Astrocyte (in vitro differentiated cells and primary cell): Measurements from ENCODE around the gene VSTM2L. TPM values are rescaled to one million over a fixed set of nuclear protein-coding genes. Genes with fewer than 3 reads are reported as not detected.

Experiments used
- DNase-seq: peaks from one replicate; pipeline ENCODE4 v3.0.0-alpha.2; 2010; ENCODE audit warnings: low read depth
- FAIRE-seq: peaks from 2 replicates; lab custom pipeline; 2011; peaks lifted over from hg19 to GRCh38; lab: Jason Lieb, UNC
- H2AFZ ChIP-seq: 2 replicates; pipeline ENCODE4 v1.6.0; 2012; ENCODE audit warnings: low read depth, low read length, inconsistent platforms
- H3K27ac ChIP-seq: 2 replicates; pipeline ENCODE4 v1.5.1; 2011; ENCODE audit warnings: low read depth, low read length, inconsistent platforms
- H3K27me3 ChIP-seq: 2 replicates; pipeline ENCODE4 v1.6.0; 2011; ENCODE audit warnings: low read length, inconsistent platforms; ENCODE audit not compliant: insufficient read depth
- H3K36me3 ChIP-seq: 2 replicates; pipeline ENCODE4 v1.5.1; 2011; ENCODE audit warnings: low read length, inconsistent platforms; ENCODE audit not compliant: insufficient read depth
- H3K4me1 ChIP-seq: 2 replicates; pipeline ENCODE4 v1.5.1; 2011; ENCODE audit warnings: low read length, inconsistent platforms; ENCODE audit not compliant: insufficient read depth
- H3K4me2 ChIP-seq: 2 replicates; pipeline ENCODE4 v1.6.0; 2012; ENCODE audit warnings: low read length, inconsistent platforms
- H3K4me3 ChIP-seq: 2 replicates; pipeline ENCODE4 v1.5.1; 2011; ENCODE audit warnings: low read depth, mild to moderate bottlenecking, low read length, inconsistent platforms; ENCODE audit not compliant: insufficient read depth
- H3K79me2 ChIP-seq: 2 replicates; pipeline ENCODE4 v1.6.0; 2012; ENCODE audit warnings: mild to moderate bottlenecking, low read length, inconsistent platforms; ENCODE audit not compliant: insufficient read depth
- H3K9ac ChIP-seq: 2 replicates; pipeline ENCODE4 v1.6.0; 2012; ENCODE audit warnings: mild to moderate bottlenecking, low read length, inconsistent platforms
- H3K9me3 ChIP-seq: 2 replicates; pipeline ENCODE4 v1.5.1; 2012; ENCODE audit warnings: low read depth, mild to moderate bottlenecking, low read length, inconsistent platforms; ENCODE audit not compliant: insufficient read depth
- H4K20me1 ChIP-seq: 2 replicates; pipeline ENCODE4 v1.6.0; 2012; ENCODE audit warnings: low read length, inconsistent platforms; ENCODE audit not compliant: insufficient read depth
- H3K27ac Mint-ChIP-seq: one replicate; pipeline ENCODE4 v1.8.0; 2021; ENCODE audit warnings: mild to moderate bottlenecking, mixed read lengths; ENCODE audit not compliant: unreplicated experiment
- H3K27me3 Mint-ChIP-seq: one replicate; pipeline ENCODE4 v1.8.0; 2021; ENCODE audit warnings: low read depth, mixed read lengths; ENCODE audit not compliant: unreplicated experiment
- H3K36me3 Mint-ChIP-seq: one replicate; pipeline ENCODE4 v1.8.0; 2021; ENCODE audit warnings: low read depth, mixed read lengths; ENCODE audit not compliant: unreplicated experiment
- H3K4me1 Mint-ChIP-seq: one replicate; pipeline ENCODE4 v1.8.0; 2021; ENCODE audit warnings: low read depth, mixed read lengths; ENCODE audit not compliant: unreplicated experiment
- H3K4me3 Mint-ChIP-seq: one replicate; pipeline ENCODE4 v1.8.0; 2021; ENCODE audit warnings: mild to moderate bottlenecking, moderate library complexity, mixed read lengths; ENCODE audit not compliant: unreplicated experiment
- H3K9me3 Mint-ChIP-seq: one replicate; pipeline ENCODE4 v1.8.0; 2021; ENCODE audit warnings: mild to moderate bottlenecking, mixed read lengths; ENCODE audit not compliant: unreplicated experiment
- EZH2 ChIP-seq: IDR thresholded peaks from 2 replicates; pipeline ENCODE4 v1.6.1; 2012; ENCODE audit warnings: mild to moderate bottlenecking, low read length, inconsistent platforms; ENCODE audit not compliant: insufficient read depth
- total RNA-seq: library from RNA; stranded (reverse); gene quantifications from 2 replicates; pipeline ENCODE4 v1.2.1, GENCODE V29; 2021
- TF ChIP-seq, protein P1 (sequence below): IDR thresholded peaks from 2 replicates; pipeline ENCODE4 v1.5.1; 2011; ENCODE audit warnings: low read depth, mild to moderate bottlenecking, inconsistent platforms, low read length, moderate library complexity; ENCODE audit not compliant: insufficient read depth

Gene VSTM2L
- total RNA-seq, 1 donor from 2014 or later, result 18.5 TPM

- H3K9me3 Mint-ChIP-seq, result no peaks in the 10 kb centered on the region
These were observed 12.8 kb upstream of the VSTM2L start for GRCh38 chr20:37890108-37890507.

GRCh38 chr20:37890643-37891042 is 12.3 kb upstream of the VSTM2L start:
- Mint-ChIP-seq H3K9me3 (no peaks in the 10 kb centered on the region), H3K27ac (no peak overlapping the region), H3K4me1 (no peaks in the 10 kb centered on the region), H3K36me3 (no peaks in the 10 kb centered on the region), H3K4me3 (no peak overlapping the region), H3K27me3 (peaks cover 28% of the 10 kb centered on the region)
- Histone ChIP-seq H3K4me3 (no peak overlapping the region), H3K27ac (no peak overlapping the region), H2AFZ (no peak overlapping the region), H3K27me3 (no peaks in the 10 kb centered on the region), H3K4me1 (no peaks in the 10 kb centered on the region), H3K9me3 (no peaks in the 10 kb centered on the region), H3K4me2 (no peak overlapping the region), H3K36me3 (no peaks in the 10 kb centered on the region), H3K9ac (no peak overlapping the region), H3K79me2 (no peaks in the 10 kb centered on the region), H4K20me1 (no peaks in the 10 kb centered on the region)
- DNase-seq (no peak), FAIRE-seq (no peak)
- TF ChIP-seq EZH2, result no peak
- TF ChIP-seq, protein P1, sequence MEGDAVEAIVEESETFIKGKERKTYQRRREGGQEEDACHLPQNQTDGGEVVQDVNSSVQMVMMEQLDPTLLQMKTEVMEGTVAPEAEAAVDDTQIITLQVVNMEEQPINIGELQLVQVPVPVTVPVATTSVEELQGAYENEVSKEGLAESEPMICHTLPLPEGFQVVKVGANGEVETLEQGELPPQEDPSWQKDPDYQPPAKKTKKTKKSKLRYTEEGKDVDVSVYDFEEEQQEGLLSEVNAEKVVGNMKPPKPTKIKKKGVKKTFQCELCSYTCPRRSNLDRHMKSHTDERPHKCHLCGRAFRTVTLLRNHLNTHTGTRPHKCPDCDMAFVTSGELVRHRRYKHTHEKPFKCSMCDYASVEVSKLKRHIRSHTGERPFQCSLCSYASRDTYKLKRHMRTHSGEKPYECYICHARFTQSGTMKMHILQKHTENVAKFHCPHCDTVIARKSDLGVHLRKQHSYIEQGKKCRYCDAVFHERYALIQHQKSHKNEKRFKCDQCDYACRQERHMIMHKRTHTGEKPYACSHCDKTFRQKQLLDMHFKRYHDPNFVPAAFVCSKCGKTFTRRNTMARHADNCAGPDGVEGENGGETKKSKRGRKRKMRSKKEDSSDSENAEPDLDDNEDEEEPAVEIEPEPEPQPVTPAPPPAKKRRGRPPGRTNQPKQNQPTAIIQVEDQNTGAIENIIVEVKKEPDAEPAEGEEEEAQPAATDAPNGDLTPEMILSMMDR, result no peak

More at GRCh38 chr20:37890108-37890507, 12.8 kb upstream of the VSTM2L start:
- Histone ChIP-seq H3K4me2 (no peak overlapping the region), H3K4me3 (no peak overlapping the region), H3K9me3 (no peaks in the 10 kb centered on the region), H4K20me1 (no peaks in the 10 kb centered on the region), H3K9ac (no peak overlapping the region), H3K79me2 (no peaks in the 10 kb centered on the region), H3K36me3 (no peaks in the 10 kb centered on the region), H3K27me3 (no peaks in the 10 kb centered on the region), H3K27ac (no peak overlapping the region), H3K4me1 (no peaks in the 10 kb centered on the region), H2AFZ (no peak overlapping the region)
- H3K4me3 Mint-ChIP-seq, result no peak overlapping the region
- H3K27ac Mint-ChIP-seq, result no peak overlapping the region
- TF ChIP-seq, protein P1, result no peak
- TF ChIP-seq EZH2, result no peak
- no peaks in the 10 kb centered on the region for H3K4me1 Mint-ChIP-seq
- H3K27me3 Mint-ChIP-seq, result peaks cover 29% of the 10 kb centered on the region
- H3K36me3 Mint-ChIP-seq, result no peaks in the 10 kb centered on the region
- DNase-seq (no peak), FAIRE-seq (no peak)

DNA sequence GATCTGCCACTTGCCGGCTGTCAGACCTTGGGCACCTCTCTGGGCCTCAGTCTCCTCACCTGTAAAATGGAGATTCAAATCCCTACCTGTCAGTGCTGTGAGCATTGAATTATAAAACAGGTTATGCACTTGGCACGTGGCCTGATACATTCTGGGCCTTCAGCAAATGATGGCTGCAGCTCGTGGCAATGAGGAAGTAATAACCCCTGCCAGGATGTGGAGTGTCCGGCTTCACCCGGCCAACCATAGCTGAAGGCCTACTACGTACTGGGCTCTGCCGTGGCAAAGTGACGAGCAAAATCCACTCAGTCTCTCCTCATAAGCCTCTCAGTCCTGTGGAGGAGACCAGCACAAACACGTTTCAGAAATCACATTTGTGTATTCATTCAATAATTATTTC is 10.9 kb upstream of the VSTM2L start:
- no peaks in the 10 kb centered on the region for H3K9me3 Mint-ChIP-seq

More for the DNA sequence above, 10.9 kb upstream of the VSTM2L start:
- no peaks in the 10 kb centered on the region for H3K36me3 Mint-ChIP-seq
- no peak overlapping the region for H3K4me3 ChIP-seq
- H3K27me3 ChIP-seq, result no peaks in the 10 kb centered on the region
- H3K4me3 Mint-ChIP-seq, result no peak overlapping the region
- peaks cover 5% of the 10 kb centered on the region for H3K4me1 ChIP-seq
- FAIRE-seq (no peak), DNase-seq (no peak)
- H2AFZ ChIP-seq, result no peak overlapping the region
- no peaks in the 10 kb centered on the region for H3K9me3 ChIP-seq
- no peaks in the 10 kb centered on the region for H3K79me2 ChIP-seq
- no peak overlapping the region for H3K27ac ChIP-seq
- peaks cover 30% of the 10 kb centered on the region for H3K27me3 Mint-ChIP-seq
- H3K4me1 Mint-ChIP-seq, result no peaks in the 10 kb centered on the region
- TF ChIP-seq, protein P1, result no peak
- TF ChIP-seq EZH2, result no peak
- no peaks in the 10 kb centered on the region for H3K36me3 ChIP-seq
- no peak overlapping the region for H3K4me2 ChIP-seq
- H4K20me1 ChIP-seq, result no peaks in the 10 kb centered on the region
- H3K27ac Mint-ChIP-seq, result no peak overlapping the region
- no peak overlapping the region for H3K9ac ChIP-seq
